AG04449 (cell line): ENCODE data around the gene CFAP69.
"Not testable (repeated sequence)": the region's sequence is repeated elsewhere in the genome, so short reads cannot be mapped to it uniquely, and the experiment has no call there.

ENCODE experiments used
- CTCF ChIA-PET: fragments of 350-600 bp; formaldehyde crosslinking; extraction: SDS; loops from one replicate; lab custom pipeline; 2021; ENCODE audit warnings: antibody characterized with exemption; lab: Yijun Ruan, JAX
- POLR2A ChIA-PET: fragments of 400-600, 350-600 bp; formaldehyde crosslinking; extraction: SDS; loops from one replicate; lab custom pipeline; 2020; ENCODE audit warnings: antibody characterized with exemption, inconsistent platforms; lab: Yijun Ruan, JAX
- DNase-seq: peaks from one replicate; pipeline ENCODE4 v3.0.0-alpha.2; 2010; ENCODE audit warnings: low read depth, low spot score
- H3K4me3 ChIP-seq: 2 replicates; pipeline ENCODE4 v1.5.1; 2011; ENCODE audit warnings: low read depth, mild to moderate bottlenecking, control low read depth, low read length
- CTCF ChIP-seq: IDR thresholded peaks from one replicate; pipeline ENCODE4 v1.5.1; 2011; ENCODE audit warnings: mild to moderate bottlenecking, moderate library complexity, low read length, control low read depth, inconsistent platforms; ENCODE audit not compliant: insufficient read depth; ENCODE audit errors: missing control alignments

Gene CFAP69

DNA sequence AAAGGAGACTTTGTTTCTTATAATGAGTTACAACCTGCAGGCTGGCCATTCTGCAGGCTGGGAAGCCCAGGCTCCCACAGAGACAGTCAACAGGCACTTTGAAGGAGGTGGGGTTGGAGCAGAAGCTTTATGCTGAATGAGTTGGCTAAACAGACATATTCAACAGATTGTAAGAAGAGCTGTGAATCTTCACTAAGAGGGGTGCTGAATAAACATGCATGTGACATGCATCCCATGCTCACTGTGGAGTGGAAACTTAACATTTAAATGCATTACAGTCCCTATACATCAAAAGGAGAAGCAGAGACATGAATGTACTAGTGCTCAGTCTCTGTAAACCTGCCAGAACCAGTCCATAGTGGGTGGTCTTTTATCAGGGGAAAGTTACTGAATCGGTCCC lies 1.4 kb upstream of the CFAP69 start:
- ChIA-PET POLR2A (no interaction called here), CTCF (interaction anchor here (1.2 to 2.0 kb wide), 3 partner anchors 32 to 92 kb away, joined by 4 to 12 read pairs (median 9); partner anchors contain the start of gene STEAP2)
- no peak for DNase-seq
- TF ChIP-seq CTCF, result no peak
- H3K4me3 ChIP-seq, result no peak overlapping the region

DNA sequence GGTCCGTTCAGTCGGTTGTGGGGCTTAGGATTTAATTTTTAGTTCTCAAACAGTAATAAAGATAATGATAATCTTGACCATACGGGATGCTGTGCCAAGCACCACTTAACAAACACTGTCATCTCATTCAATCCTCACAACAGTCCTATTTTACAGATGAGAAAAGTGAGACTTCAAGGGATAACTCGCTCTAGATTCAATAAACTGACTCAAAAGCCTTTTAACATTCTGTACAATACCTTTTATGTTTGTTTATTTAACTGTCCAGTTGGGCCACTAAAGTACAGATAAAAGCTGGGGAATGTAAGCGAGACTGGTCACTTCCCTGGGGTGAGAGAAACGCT lies 437 bp upstream of the CFAP69 start:
- TF ChIP-seq CTCF, result no peak
- ChIA-PET POLR2A (no interaction called here), CTCF (interaction anchor here (1.0 to 1.5 kb wide), 3 partner anchors 9 to 93 kb away, joined by 3 to 9 read pairs (median 4); partner anchors contain the start of gene STEAP2)
- peak overlapping the region; percentile 90 for H3K4me3 ChIP-seq
- DNase-seq, result no peak

GRCh38 chr7:90246171-90246570 lies 1.2 kb downstream of the CFAP69 start:
- ChIA-PET CTCF (interaction anchor here (0.6 to 2.0 kb wide), 5 partner anchors 9 to 92 kb away, joined by 3 to 6 read pairs (median 3); partner anchors contain the start of gene STEAP1), POLR2A (no interaction called here)
- DNase-seq, result no peak
- H3K4me3 ChIP-seq, result peak overlapping the region; percentile 25; the same call in 1 of the 2 replicates
- TF ChIP-seq CTCF, result no peak

GRCh38 chr7:90248706-90249105 lies 3.7 kb downstream of the CFAP69 start:
- CTCF ChIA-PET, result interaction anchor here (1.4 to 1.5 kb wide), 3 partner anchors 10 to 179 kb away, joined by 3 to 4 read pairs (median 4); no protein-coding TSS in a partner anchor
- H3K4me3 ChIP-seq, result no peak overlapping the region
- POLR2A ChIA-PET, result no interaction called here
- no peak for DNase-seq
- no peak for TF ChIP-seq CTCF

DNA sequence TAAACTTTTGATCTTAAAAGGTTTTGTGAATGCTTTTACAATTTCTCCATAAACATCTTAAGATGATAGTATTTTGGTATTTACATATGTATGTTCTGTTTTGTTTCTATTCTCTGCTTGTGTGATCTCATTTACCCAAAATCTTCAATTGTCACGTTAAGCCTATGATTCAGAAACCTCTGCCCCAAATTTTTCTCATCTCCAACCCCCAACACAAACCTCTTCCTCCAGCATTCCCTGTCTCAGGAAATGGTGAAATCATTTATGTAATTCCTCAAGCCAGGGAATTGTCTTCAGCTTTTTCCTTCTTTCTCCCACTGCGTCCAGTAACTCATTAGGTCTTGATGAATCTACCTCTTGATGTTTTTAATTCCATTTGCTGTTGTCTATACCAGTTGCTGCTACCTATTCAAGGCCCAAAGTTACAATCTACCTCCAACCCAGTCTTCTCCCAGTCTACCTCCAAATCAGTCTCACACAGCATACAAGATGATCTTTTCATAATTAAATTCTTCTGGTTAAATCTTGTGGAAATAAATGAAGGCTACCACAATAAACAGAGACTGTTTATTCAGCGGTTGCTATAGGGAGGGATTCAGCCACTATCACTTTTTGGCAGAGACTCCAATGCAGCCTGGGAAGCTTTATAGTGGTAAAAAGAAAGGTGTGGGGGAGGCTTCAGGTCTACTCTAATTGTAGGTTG lies 5.8 kb downstream of the CFAP69 start:
- DNase-seq, result no peak
- TF ChIP-seq CTCF, result no peak
- no peak overlapping the region for H3K4me3 ChIP-seq
- ChIA-PET CTCF (interaction anchor here (1.3 to 2.0 kb wide), 3 partner anchors 93 to 177 kb away, joined by 3 to 11 read pairs (median 8); partner anchors contain the start of gene STEAP1), POLR2A (no interaction called here)

- DNase-seq, result no peak
- ChIA-PET POLR2A (no interaction called here), CTCF (interaction anchor here (1.3 to 2.0 kb wide), 3 partner anchors 93 to 176 kb away, joined by 3 to 11 read pairs (median 8); partner anchors contain the start of gene STEAP1)
- H3K4me3 ChIP-seq, result no peak overlapping the region
- TF ChIP-seq CTCF, result no peak
Measured at GRCh38 chr7:90251304-90251635, 6.3 kb downstream of the CFAP69 start.

GRCh38 chr7:90256011-90256410 lies 11.0 kb downstream of the CFAP69 start:
- DNase-seq, H3K4me3 ChIP-seq, POLR2A ChIA-PET, CTCF ChIA-PET: not testable (repeated sequence)
